ES-I3 (cell line): ENCODE results near the gene RABGEF1.
A peak's percentile ranks its signal among the peaks of the same experiment; 100 is the strongest.
"Not testable (repeated sequence)": the region's sequence is repeated elsewhere in the genome, so short reads cannot be mapped to it uniquely, and the experiment has no call there.

Experiments used
- H3K36me3 ChIP-seq: 2 replicates; pipeline ENCODE4 v1.6.1; 2013; ENCODE audit warnings: mild to moderate bottlenecking, low read length, control low read depth, moderate library complexity; ENCODE audit not compliant: insufficient read depth
- H3K4me1 ChIP-seq: 2 replicates; pipeline ENCODE4 v1.6.1; 2013; ENCODE audit warnings: mild to moderate bottlenecking, control low read depth, low read length; ENCODE audit not compliant: insufficient read depth
- H3K9ac ChIP-seq: 2 replicates; pipeline ENCODE4 v1.6.1; 2013; ENCODE audit warnings: low read depth, mild to moderate bottlenecking, low read length, moderate library complexity
- H3K9me3 ChIP-seq: 2 replicates; pipeline ENCODE4 v1.6.1; 2013; ENCODE audit warnings: mild to moderate bottlenecking, low read length, moderate library complexity; ENCODE audit not compliant: control insufficient read depth, insufficient read depth

RABGEF1 gene

GRCh38 chr7:66740302-66740979, at the start of gene RABGEF1:
RABGEF1 (plus strand) TSS chr7:66740733; CDS start chr7:66771900, 31,167 bp downstream.
- H3K36me3 ChIP-seq, result no peaks in the 10 kb centered on the region; the same call in 1 of the 2 replicates
- peaks cover 7% of the 10 kb centered on the region; the same call in 1 of the 2 replicates for H3K9me3 ChIP-seq
- peak within 1 kb of the TSS; percentile 90 for H3K9ac ChIP-seq
- H3K4me1 ChIP-seq, result no peaks in the 10 kb centered on the region

DNA sequence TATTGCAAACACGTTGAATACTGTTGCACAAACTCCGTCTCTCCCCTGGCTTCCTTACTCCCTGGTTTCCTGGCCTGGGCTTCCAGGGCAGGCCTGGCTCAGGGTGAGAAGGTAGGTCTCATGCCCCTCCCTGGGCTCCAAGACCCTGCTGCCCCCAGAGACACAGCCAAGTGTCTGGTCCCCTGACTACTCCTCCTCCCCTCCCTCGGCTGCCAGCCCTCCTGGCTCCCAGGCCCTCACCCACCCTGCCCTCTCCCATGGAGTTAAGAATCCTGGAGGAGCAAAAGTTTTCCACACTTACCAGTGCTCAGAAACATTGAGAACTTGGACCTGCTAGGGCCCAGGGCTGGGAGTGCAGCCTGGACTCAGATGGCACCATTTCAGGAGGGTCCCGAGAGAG, 47.2 kb upstream of the RABGEF1 start:
- H3K9me3 ChIP-seq, result no peaks in the 10 kb centered on the region
- no peak overlapping the region for H3K9ac ChIP-seq
- no peaks in the 10 kb centered on the region for H3K36me3 ChIP-seq
- H3K4me1 ChIP-seq, result no peaks in the 10 kb centered on the region

GRCh38 chr7:66694286-66694685, 46.2 kb upstream of the RABGEF1 start:
- Histone ChIP-seq H3K9me3 (no peaks in the 10 kb centered on the region), H3K36me3 (no peaks in the 10 kb centered on the region), H3K4me1 (no peaks in the 10 kb centered on the region), H3K9ac (no peak overlapping the region)

DNA sequence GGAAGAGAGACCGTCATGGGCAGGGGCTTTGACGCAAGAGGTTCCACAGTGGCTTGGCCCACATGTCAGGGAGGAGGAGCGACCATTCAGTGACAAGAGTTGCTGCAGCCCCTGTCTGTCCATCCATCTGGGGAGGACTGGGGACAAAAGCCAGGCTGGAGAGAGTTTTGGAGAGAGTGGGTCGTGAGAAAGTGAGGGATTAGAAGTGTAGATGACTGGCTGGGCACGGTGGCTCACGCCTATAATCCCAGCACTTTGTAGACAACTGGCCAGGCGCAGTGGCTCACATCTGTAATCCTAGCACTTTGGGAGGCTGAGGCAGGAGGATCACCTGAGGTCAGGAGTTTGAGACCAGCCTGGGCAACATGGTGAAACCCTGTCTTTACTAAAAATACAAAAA, 45.1 kb upstream of the RABGEF1 start:
- H3K9me3 ChIP-seq, H3K9ac ChIP-seq, H3K36me3 ChIP-seq, H3K4me1 ChIP-seq: not testable (repeated sequence)

GRCh38 chr7:66696134-66696533, 44.4 kb upstream of the RABGEF1 start:
- not testable (repeated sequence) for H3K9ac ChIP-seq, H3K9me3 ChIP-seq, H3K36me3 ChIP-seq, H3K4me1 ChIP-seq

- Histone ChIP-seq H3K9me3 (no peaks in the 10 kb centered on the region), H3K4me1 (no peaks in the 10 kb centered on the region), H3K36me3 (no peaks in the 10 kb centered on the region), H3K9ac (no peak overlapping the region)
Observed at GRCh38 chr7:66696774-66697191, 43.8 kb upstream of the RABGEF1 start.

DNA sequence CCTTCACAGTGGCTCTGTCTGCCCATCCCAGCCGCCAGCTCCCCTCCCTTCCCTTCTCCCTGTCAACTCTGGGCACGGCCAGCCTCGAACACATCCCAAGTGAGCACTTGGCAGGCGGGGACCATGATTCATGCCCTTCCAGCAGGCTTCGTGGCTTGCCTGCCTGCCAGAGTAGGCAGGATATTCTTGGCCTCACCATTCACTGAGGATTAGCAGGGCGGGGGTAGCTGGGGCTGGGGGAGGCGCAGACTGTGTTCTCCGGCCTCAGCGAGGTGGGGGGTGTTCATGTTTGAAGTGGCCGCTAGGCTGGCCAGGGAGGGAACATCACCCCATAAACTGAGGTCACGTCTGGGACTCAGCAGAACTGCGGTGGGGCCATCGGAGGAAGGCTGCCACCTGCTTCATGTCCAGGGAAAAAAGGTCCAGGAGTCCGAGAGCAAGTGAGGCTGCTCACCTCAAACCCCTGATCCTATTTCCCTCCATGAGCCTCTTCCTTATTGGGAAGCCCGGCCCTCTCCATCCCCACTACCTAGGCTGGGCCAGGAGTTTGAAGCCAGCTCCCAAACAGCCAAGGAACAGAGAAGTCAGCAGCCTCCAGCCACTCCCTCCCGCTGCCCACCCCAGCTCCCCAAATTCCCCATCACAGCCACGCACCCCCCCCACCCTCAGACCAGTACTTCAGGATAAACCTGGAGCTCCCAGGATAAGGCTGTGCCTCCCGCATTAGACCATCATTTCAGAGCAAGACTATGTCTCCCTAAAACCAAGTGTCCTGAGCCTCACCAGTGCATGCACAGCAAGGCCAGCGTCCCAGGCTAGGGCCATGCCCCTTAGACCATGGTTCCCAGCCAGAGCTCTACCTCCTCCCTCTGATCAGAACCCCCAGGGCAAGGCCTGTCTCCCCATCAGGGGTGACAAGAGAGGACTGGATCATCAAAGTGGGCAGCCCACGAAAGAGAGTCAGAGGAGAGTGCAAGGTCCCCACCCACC, 42.8 kb upstream of the RABGEF1 start:
- Histone ChIP-seq H3K9ac (no peak overlapping the region), H3K36me3 (no peaks in the 10 kb centered on the region), H3K9me3 (no peaks in the 10 kb centered on the region), H3K4me1 (no peaks in the 10 kb centered on the region)

DNA sequence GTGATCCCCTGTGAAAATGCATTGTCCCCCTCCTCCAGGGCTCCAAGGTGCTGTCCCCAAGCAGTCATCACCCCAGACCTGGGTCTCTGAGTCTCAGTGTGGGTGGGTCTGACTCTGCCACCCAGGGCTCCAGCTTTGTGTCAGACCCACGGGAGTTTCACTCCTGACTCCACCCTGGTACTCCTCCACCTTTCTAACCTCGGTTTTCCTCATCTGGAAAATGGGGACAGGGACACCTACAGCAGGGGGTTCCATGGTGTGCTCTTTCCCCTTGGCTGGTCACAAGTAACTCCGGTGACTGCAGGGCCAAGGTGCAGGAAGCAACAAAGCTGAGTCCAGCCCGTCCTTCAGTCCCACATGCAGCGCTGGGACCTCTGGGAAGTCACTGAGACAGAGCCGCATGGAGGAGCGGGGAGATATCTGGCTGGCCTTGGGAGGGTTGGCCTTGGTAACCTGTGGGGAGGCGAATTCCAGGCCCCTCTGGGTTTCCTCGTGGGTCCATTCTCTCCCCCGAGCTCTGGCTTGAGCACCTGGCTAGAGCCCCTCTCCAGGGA, 41.8 kb upstream of the RABGEF1 start:
- Histone ChIP-seq H3K9me3 (no peaks in the 10 kb centered on the region), H3K4me1 (no peaks in the 10 kb centered on the region), H3K36me3 (no peaks in the 10 kb centered on the region), H3K9ac (no peak overlapping the region)

DNA sequence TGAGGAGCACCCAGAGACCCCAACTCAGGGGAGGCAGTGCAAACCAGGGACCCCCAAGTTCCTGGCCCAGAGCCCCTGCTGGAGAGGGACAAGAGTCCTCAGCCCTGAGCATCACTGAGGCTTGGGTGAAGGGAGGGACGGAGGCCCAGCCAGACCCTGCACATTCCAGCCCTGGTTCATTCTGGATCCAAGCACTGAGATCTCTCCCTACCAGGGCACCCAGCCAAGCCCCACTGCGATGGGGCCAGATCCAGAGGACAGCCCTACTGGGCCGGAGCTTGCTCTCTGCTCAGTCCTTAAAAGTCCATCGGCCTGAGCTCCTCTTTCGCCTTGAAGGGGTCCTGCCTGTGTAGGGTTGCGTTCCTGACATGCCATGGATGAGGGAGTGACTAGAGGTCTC, 40.5 kb upstream of the RABGEF1 start:
- Histone ChIP-seq H3K36me3 (no peaks in the 10 kb centered on the region), H3K4me1 (no peaks in the 10 kb centered on the region), H3K9me3 (no peaks in the 10 kb centered on the region), H3K9ac (no peak overlapping the region)

DNA sequence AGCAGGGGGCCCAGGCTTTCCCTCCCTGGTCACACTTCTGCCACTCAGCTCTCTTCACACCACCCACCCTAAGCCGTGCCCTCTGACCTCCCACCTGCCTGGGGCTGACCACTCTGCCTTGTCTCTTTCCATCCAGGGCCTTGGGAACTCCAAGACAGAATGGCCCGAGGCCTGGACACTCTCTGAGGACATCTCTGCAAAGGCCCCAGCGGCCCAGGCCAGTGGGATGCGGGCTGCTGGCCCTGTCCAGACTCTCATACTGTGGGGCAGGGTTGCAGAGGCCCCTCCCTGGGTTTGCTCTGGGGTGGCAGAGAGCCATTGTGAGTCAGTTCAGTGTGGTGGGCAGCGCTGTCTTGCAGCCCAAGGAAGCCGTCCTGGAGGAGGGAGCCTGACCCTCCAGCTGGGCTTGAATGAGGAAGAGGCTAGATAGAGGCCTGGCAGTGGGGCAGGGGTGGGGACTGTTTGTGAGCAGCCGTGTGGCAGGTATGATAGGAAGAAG, 39.9 kb upstream of the RABGEF1 start:
- Histone ChIP-seq H3K9me3 (no peaks in the 10 kb centered on the region), H3K36me3 (no peaks in the 10 kb centered on the region), H3K4me1 (no peaks in the 10 kb centered on the region), H3K9ac (no peak overlapping the region)

DNA sequence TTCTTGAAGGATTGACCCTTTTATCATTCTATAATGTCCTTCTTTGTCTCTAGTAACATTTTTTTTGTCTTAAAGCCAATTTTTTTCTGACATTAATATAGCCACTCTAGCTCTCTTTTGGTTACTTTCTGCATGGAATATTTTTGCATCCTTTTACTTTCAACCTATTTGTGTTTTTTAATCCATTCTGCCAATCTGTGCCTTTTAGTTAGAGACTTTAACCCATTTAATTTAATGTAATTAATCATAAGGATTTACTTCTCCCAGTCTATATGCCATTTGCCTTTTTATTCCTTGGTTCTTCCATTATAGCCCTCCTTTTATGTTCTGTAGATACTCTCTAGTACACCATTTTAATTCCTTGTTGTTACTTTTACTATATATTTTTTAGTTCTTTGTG, 32.7 kb upstream of the RABGEF1 start:
- H3K4me1 ChIP-seq, result no peaks in the 10 kb centered on the region
- H3K9ac ChIP-seq, result no peak overlapping the region
- H3K36me3 ChIP-seq, result no peaks in the 10 kb centered on the region
- no peaks in the 10 kb centered on the region for H3K9me3 ChIP-seq

GRCh38 chr7:66710752-66711151, 29.8 kb upstream of the RABGEF1 start:
- not testable (repeated sequence) for H3K9me3 ChIP-seq, H3K4me1 ChIP-seq, H3K36me3 ChIP-seq, H3K9ac ChIP-seq

- H3K9me3 ChIP-seq, result peaks cover 4% of the 10 kb centered on the region
- H3K36me3 ChIP-seq, result no peaks in the 10 kb centered on the region; the same call in 1 of the 2 replicates
- no peaks in the 10 kb centered on the region for H3K4me1 ChIP-seq
- no peak overlapping the region for H3K9ac ChIP-seq
Observed at GRCh38 chr7:66713687-66714086, 26.8 kb upstream of the RABGEF1 start.

GRCh38 chr7:66716634-66717033, 23.9 kb upstream of the RABGEF1 start:
- not testable (repeated sequence) for H3K4me1 ChIP-seq, H3K9me3 ChIP-seq, H3K36me3 ChIP-seq, H3K9ac ChIP-seq
